PFSK-1 (cell line): ENCODE results near the gene MAD1L1.

Source experiments
- FOXP2 ChIP-seq: optimal IDR thresholded peaks from 2 replicates; pipeline ENCODE3; 2011; ENCODE audit warnings: borderline replicate concordance, control low read depth, inconsistent platforms; ENCODE audit not compliant: insufficient read depth; ENCODE audit errors: extremely low read length, extremely low read depth
- POLR2AphosphoS5 ChIP-seq: IDR thresholded peaks from 2 replicates; pipeline ENCODE4 v1.6.1; 2012; ENCODE audit warnings: low read depth, mild to moderate bottlenecking, control low read depth, low read length, moderate library complexity
- REST ChIP-seq, 2 experiments: IDR thresholded peaks; 2 replicates each; pipeline versions ENCODE4 v1.6.1 to v1.8.0; 2011 to 2012; ENCODE audit warnings: low read depth in 2 of 2, low read length in 2 of 2, control low read depth in 1 of 2, inconsistent platforms in 1 of 2, mild to moderate bottlenecking in 1 of 2, moderate library complexity in 1 of 2; ENCODE audit not compliant: insufficient read depth in 1 of 2
- SIN3A ChIP-seq: IDR thresholded peaks from 2 replicates; pipeline ENCODE4 v1.6.1; 2012; ENCODE audit warnings: mild to moderate bottlenecking, low read length, moderate library complexity, borderline replicate concordance; ENCODE audit not compliant: insufficient read depth
- TAF1 ChIP-seq: IDR thresholded peaks from 2 replicates; pipeline ENCODE4 v1.6.1; 2012; ENCODE audit warnings: low read length, control low read depth, borderline replicate concordance; ENCODE audit not compliant: insufficient read depth

MAD1L1 gene

GRCh38 chr7:1937252-1937605 is 295.5 kb downstream of the MAD1L1 start:
- TF ChIP-seq FOXP2 (no peak), SIN3A (no peak), TAF1 (no peak), POLR2AphosphoS5 (no peak), REST (IDR thresholded peaks at IDR 0.05; ENCODE audit: insufficient read depth in 1 of 2, low read depth in 2 of 2, low read length in 2 of 2) (no peak)

- TF ChIP-seq FOXP2 = no peak
- no peak for TF ChIP-seq POLR2AphosphoS5
- TF ChIP-seq REST (IDR thresholded peaks at IDR 0.05; ENCODE audit: insufficient read depth in 1 of 2, low read depth in 2 of 2, low read length in 2 of 2) = no peak
- no peak for TF ChIP-seq TAF1
- TF ChIP-seq SIN3A = no peak
Observed at GRCh38 chr7:1936531-1937251, 296.1 kb downstream of the MAD1L1 start.

GRCh38 chr7:1936006-1936310 is 296.8 kb downstream of the MAD1L1 start:
- TF ChIP-seq REST (IDR thresholded peaks at IDR 0.05; ENCODE audit: insufficient read depth in 1 of 2, low read depth in 2 of 2, low read length in 2 of 2) (no peak), FOXP2 (no peak), TAF1 (no peak), POLR2AphosphoS5 (no peak), SIN3A (no peak)

- TF ChIP-seq FOXP2 (no peak), REST (IDR thresholded peaks at IDR 0.05; ENCODE audit: insufficient read depth in 1 of 2, low read depth in 2 of 2, low read length in 2 of 2) (no peak)
Observed at GRCh38 chr7:1935176-1936005, 297.4 kb downstream of the MAD1L1 start.
